Measurements from ENCODE around the gene MBOAT1. TPM values are rescaled to one million over a fixed set of nuclear protein-coding genes. Genes with fewer than 3 reads are reported as not detected.

The MBOAT1 gene
- polyA plus RNA-seq, 1 of the 3 experiments (the other 2 are of a cell fraction) = 3.0 TPM

GRCh38 chr6:20134613-20135012 lies 77.7 kb downstream of the MBOAT1 start:
- no peak overlapping the region for H3K4me2 ChIP-seq
- no peaks in the 10 kb centered on the region; a peak in 2 of 4 replicates for H3K4me1 ChIP-seq (ENCODE audit: control insufficient read depth in 1 of 2, insufficient read depth in 2 of 2, low read depth in 1 of 2, low read length in 1 of 2)
- POLR2A ChIA-PET = no interaction called here
- H2AFZ ChIP-seq (ENCODE audit: low read depth) = no peak overlapping the region
- H3K4me3 ChIP-seq (ENCODE audit: low read depth in 2 of 2, low read length in 1 of 2) = no peak overlapping the region
- CTCF ChIA-PET = interaction anchor here (2.9 kb wide), 1 partner anchor 8 kb away, joined by 20 read pairs; no protein-coding TSS in a partner anchor
- no peak for DNase-seq
- H3K36me3 ChIP-seq (replicated peaks in 1 of 2; ENCODE audit: control insufficient read depth in 1 of 2, insufficient read depth in 2 of 2, low read length in 1 of 2) = no peaks in the 10 kb centered on the region
- H3K9ac ChIP-seq = no peak overlapping the region
- H3K27ac ChIP-seq (ENCODE audit: low read depth in 2 of 2, low read length in 1 of 2) = no peak overlapping the region
- H3K9me2 ChIP-seq = no peaks in the 10 kb centered on the region
- WGBS (ENCODE audit: low lambda C conversion rate) = 97% methylated on average over 1 of the region's 1 CpG
- H3K9me3 ChIP-seq = no peaks in the 10 kb centered on the region
- no peaks in the 10 kb centered on the region for H3K27me3 ChIP-seq (ENCODE audit: insufficient read depth)
- H4K20me1 ChIP-seq (ENCODE audit: insufficient read depth) = no peaks in the 10 kb centered on the region
- TF ChIP-seq TCF12 (IDR thresholded peaks at IDR 0.05) = no peak
- no peak for TF ChIP-seq TEAD4 (IDR thresholded peaks at IDR 0.05; ENCODE audit: borderline replicate concordance, insufficient read depth)
- TF ChIP-seq RAD21 (IDR thresholded peaks at IDR 0.05; ENCODE audit: low read length) = no peak
- TF ChIP-seq PBX3 (IDR thresholded peaks at IDR 0.05) = no peak
- no peak for TF ChIP-seq FOXJ3 (CRISPR knock-in tag; IDR thresholded peaks at IDR 0.05)
- TF ChIP-seq SIN3A (IDR thresholded peaks at IDR 0.05; ENCODE audit: borderline replicate concordance, low read depth, low read length) = no peak
- no peak for TF ChIP-seq FOSL2 (IDR thresholded peaks at IDR 0.05; ENCODE audit: borderline replicate concordance, low read depth)
- TF ChIP-seq GATA2 (CRISPR knock-in tag; IDR thresholded peaks at IDR 0.05) = no peak
- no peak for TF ChIP-seq NRF1 (IDR thresholded peaks at IDR 0.05; ENCODE audit: low read depth, low read length)
- TF ChIP-seq ELF1 (IDR thresholded peaks at IDR 0.05) = no peak
- no peaks in the 10 kb centered on the region for H3F3A ChIP-seq (replicated peaks; ENCODE audit: insufficient read depth)
- H3K79me2 ChIP-seq (ENCODE audit: insufficient read depth) = no peaks in the 10 kb centered on the region

GRCh38 chr6:20129290-20130088 lies 82.8 kb downstream of the MBOAT1 start:
- POLR2A ChIA-PET = no interaction called here
- no peak overlapping the region for H2AFZ ChIP-seq (ENCODE audit: low read depth)
- no peak for DNase-seq
- H3K9ac ChIP-seq = no peak overlapping the region
- no peaks in the 10 kb centered on the region for H4K20me1 ChIP-seq (ENCODE audit: insufficient read depth)
- H3K27ac ChIP-seq (ENCODE audit: low read depth in 2 of 2, low read length in 1 of 2) = no peak overlapping the region
- H3K79me2 ChIP-seq (ENCODE audit: insufficient read depth) = no peaks in the 10 kb centered on the region
- H3K36me3 ChIP-seq (replicated peaks in 1 of 2; ENCODE audit: control insufficient read depth in 1 of 2, insufficient read depth in 2 of 2, low read length in 1 of 2) = no peaks in the 10 kb centered on the region
- H3F3A ChIP-seq (replicated peaks; ENCODE audit: insufficient read depth) = no peaks in the 10 kb centered on the region
- CTCF ChIA-PET = interaction anchor here (1.2 to 10.2 kb wide), 3 partner anchors 9 to 37 kb away, joined by 3 to 123 read pairs (median 3); no protein-coding TSS in a partner anchor
- H3K4me1 ChIP-seq (ENCODE audit: control insufficient read depth in 1 of 2, insufficient read depth in 2 of 2, low read depth in 1 of 2, low read length in 1 of 2) = peaks cover 0 to 6% of the 10 kb centered on the region in 2 experiments; a peak in 2 of 4 replicates
- no peak overlapping the region for H3K4me2 ChIP-seq
- no peak overlapping the region for H3K4me3 ChIP-seq (ENCODE audit: low read depth in 2 of 2, low read length in 1 of 2)
- H3K9me3 ChIP-seq = no peaks in the 10 kb centered on the region
- H3K9me2 ChIP-seq = no peaks in the 10 kb centered on the region
- H3K27me3 ChIP-seq (ENCODE audit: insufficient read depth) = no peaks in the 10 kb centered on the region
- WGBS (ENCODE audit: low lambda C conversion rate) = 84% methylated on average over 7 of the region's 7 CpGs
- TF ChIP-seq USF1 (IDR thresholded peaks at IDR 0.05; ENCODE audit: borderline replicate concordance, low read depth) (no peak), ELF1 (IDR thresholded peaks at IDR 0.05) (no peak), RCOR1 (IDR thresholded peaks at IDR 0.05; ENCODE audit: low read length) (no peak), RAD21 (IDR thresholded peaks at IDR 0.05; ENCODE audit: low read length) (no peak), RFX5 (IDR thresholded peaks at IDR 0.05; ENCODE audit: low read length) (no peak), JUND (IDR thresholded peaks at IDR 0.05) (no peak), GATA2 (CRISPR knock-in tag; IDR thresholded peaks at IDR 0.05) (no peak), EZH2phosphoT487 (IDR thresholded peaks at IDR 0.05; ENCODE audit: borderline replicate concordance, low read depth) (no peak), MEF2A (IDR thresholded peaks at IDR 0.05; ENCODE audit: borderline replicate concordance, low read depth) (no peak), TCF12 (IDR thresholded peaks at IDR 0.05) (no peak), MXI1 (IDR thresholded peaks at IDR 0.05; ENCODE audit: low read depth, low read length) (no peak), USF2 (IDR thresholded peaks at IDR 0.05; ENCODE audit: borderline replicate concordance, low read depth, low read length) (no peak), NFIC (IDR thresholded peaks at IDR 0.05; ENCODE audit: borderline replicate concordance) (no peak), MAX (IDR thresholded peaks at IDR 0.05; ENCODE audit: low read depth) (no peak), CTCF (IDR thresholded peaks at IDR 0.05) (no peak), EP300 (IDR thresholded peaks at IDR 0.05; ENCODE audit: borderline replicate concordance in 1 of 2, low read depth in 1 of 2, low read length in 1 of 2) (no peak)

Measured in SK-N-SH (cell line).